Cortex of kidney (tissue), 1 donor: ENCODE results near the gene GFRAL.
"Not testable (repeated sequence)": the region's sequence is repeated elsewhere in the genome, so short reads cannot be mapped to it uniquely, and the experiment has no call there.

Source experiments
- DNase-seq: peaks from one replicate; lab custom pipeline; 2025; lab: John Stamatoyannopoulos, UW

GFRAL gene

GRCh38 chr6:55327169-55327568 is at the start of gene GFRAL:
Gene GFRAL (plus strand): TSS chr6:55327469. CDS start chr6:55327555, 86 bp downstream.
- no peak for DNase-seq

- DNase-seq: no peak
Measured at GRCh38 chr6:55277646-55278045, 49.6 kb upstream of the GFRAL start.

- DNase-seq: no peak
Measured at GRCh38 chr6:55281215-55281614, 46.1 kb upstream of the GFRAL start.

- DNase-seq: no peak
Measured at GRCh38 chr6:55282115-55282514, 45.2 kb upstream of the GFRAL start.

GRCh38 chr6:55286824-55287223 is 40.4 kb upstream of the GFRAL start:
- no peak for DNase-seq

- no peak for DNase-seq
Measured at GRCh38 chr6:55290736-55291135, 36.5 kb upstream of the GFRAL start.

- no peak for DNase-seq
Measured at GRCh38 chr6:55293116-55293515, 34.2 kb upstream of the GFRAL start.

- DNase-seq: not testable (repeated sequence)
Measured at GRCh38 chr6:55297214-55297613, 30.1 kb upstream of the GFRAL start.

GRCh38 chr6:55299286-55299985 is 27.8 kb upstream of the GFRAL start:
- no peak for DNase-seq

- no peak for DNase-seq
Measured at GRCh38 chr6:55304747-55305146, 22.5 kb upstream of the GFRAL start.

GRCh38 chr6:55319961-55320695 is 7.1 kb upstream of the GFRAL start:
- no peak for DNase-seq

GRCh38 chr6:55320696-55321086 is 6.6 kb upstream of the GFRAL start:
- no peak for DNase-seq

GRCh38 chr6:55377150-55377549 is 49.9 kb downstream of the GFRAL start:
- DNase-seq: no peak

- DNase-seq: no peak
Measured at GRCh38 chr6:55379471-55379870, 52.2 kb downstream of the GFRAL start.

GRCh38 chr6:55379895-55380294 is 52.6 kb downstream of the GFRAL start:
- DNase-seq: no peak

GRCh38 chr6:55388211-55388610 is 60.9 kb downstream of the GFRAL start:
- no peak for DNase-seq

GRCh38 chr6:55395871-55396270 is 68.6 kb downstream of the GFRAL start:
- DNase-seq: no peak

GRCh38 chr6:55397986-55398385 is 70.7 kb downstream of the GFRAL start:
- DNase-seq: no peak

- no peak for DNase-seq
Measured at GRCh38 chr6:55399351-55399750, 72.1 kb downstream of the GFRAL start.

- DNase-seq: no peak
Measured at GRCh38 chr6:55405474-55406235, 78.4 kb downstream of the GFRAL start.

GRCh38 chr6:55410674-55411073 is 83.4 kb downstream of the GFRAL start:
- DNase-seq: no peak

GRCh38 chr6:55423933-55424332 is 96.7 kb downstream of the GFRAL start:
- no peak for DNase-seq
